Measurements from ENCODE around the gene UBL4B.

The UBL4B gene

DNA sequence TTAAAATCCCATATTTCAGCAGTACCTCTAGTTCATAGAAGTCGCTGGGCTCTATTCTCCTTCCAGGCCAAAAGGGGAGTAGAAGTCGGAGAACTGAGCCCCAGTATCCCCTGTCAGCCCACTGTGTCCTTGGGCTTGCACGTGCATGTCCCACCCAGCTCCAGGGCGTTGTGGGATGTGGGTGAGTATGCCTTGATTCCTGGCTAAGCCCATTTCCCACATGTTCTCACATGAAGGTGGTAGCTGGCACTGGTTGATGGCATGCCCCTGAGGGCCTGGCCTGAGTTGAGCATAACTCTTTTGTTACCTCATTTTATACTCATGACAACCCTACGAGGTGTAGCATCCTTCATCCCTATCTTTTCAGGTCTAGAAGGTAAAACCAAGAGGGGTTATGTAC, 46.0 kb downstream of the UBL4B start:
- DNase-seq: no peak

DNA sequence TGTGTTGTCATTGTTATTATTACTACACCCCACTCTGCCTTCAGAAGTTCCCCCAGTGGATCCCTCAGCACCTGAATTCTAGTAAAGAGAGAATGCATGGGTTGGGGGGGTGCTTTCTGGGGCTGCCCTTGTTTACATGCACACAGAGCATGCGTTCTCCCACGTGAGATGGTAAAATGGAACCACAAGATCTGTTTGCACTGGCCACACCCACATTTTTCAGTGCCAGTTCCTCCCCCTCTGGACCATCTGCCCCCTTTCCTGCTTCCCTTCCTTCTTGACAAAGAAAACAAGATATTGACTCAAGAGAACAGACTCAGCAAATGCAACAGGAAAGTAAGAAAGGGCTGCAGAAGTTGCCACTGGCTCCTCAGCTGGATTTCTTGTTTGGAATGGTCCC, 46.9 kb downstream of the UBL4B start:
- DNase-seq: no peak

- no peak for DNase-seq
These were observed 48.4 kb downstream of the UBL4B start for GRCh38 chr1:110160538-110161100.

GRCh38 chr1:110161165-110161564, 48.9 kb downstream of the UBL4B start:
- DNase-seq: no peak

- peak; percentile 8 for DNase-seq
These were observed 49.6 kb downstream of the UBL4B start for GRCh38 chr1:110161849-110162248.

Measured in COR-L47 (cell line).